Hair follicular keratinocyte (primary cell): ENCODE data around the gene DSPP. TPM values are rescaled to one million over a fixed set of nuclear protein-coding genes. Genes with fewer than 3 reads are reported as not detected.

Source experiments
- total RNA-seq: library from RNA; depleted of rRNA; stranded (reverse); fragments of >200 nt; gene quantifications from 2 replicates; pipeline ENCODE4 v1.2.3, GENCODE V29; 2015

DSPP gene
- not detected in 2 replicates for total RNA-seq

DNA sequence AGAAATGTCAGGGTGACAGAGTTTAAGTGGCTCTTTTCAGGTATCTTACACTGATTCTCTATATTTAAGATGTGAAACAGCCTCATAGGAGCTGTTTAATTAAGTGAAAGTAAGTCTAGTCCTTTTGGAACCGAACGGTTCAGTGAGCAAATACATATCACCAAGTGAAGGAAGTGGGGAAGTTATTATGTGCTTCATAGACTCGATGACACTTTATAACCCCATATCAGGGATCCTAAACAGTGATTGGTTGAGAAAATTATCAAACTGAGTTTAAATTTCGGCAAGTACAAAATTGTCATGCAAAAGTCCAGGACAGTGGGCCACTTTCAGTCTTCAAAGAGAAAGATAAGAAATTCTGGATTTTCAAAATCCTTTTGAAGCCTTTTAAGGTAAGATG, at the start of gene DSPP:
Gene DSPP, plus strand, starts transcription at position 301 of the 400 bp plus-strand sequence. CDS start 2,380 bp downstream, outside the sequence.

GRCh38 chr4:87649980-87650379, 41.7 kb downstream of the DSPP start, which contains the start of gene DMP1:
Gene DMP1, plus strand, starts transcription at chr4:87650280. Its CDS starts 6,213 bp downstream, at chr4:87656493.

Other genes starting within 250 kb of the DSPP start
- gene HSD17B11, start 217.3 kb upstream of the DSPP start, total RNA-seq, result 4.3 and 16.7 TPM in 2 replicates
- 11.6 and 13.0 TPM in 2 replicates for gene NUDT9, start 186.0 kb upstream of the DSPP start, total RNA-seq
- gene SPARCL1, start 79.2 kb upstream of the DSPP start, total RNA-seq, result not detected in 2 replicates
- not detected in 2 replicates for gene DMP1, start 41.8 kb downstream of the DSPP start, total RNA-seq
- gene IBSP, start 191.0 kb downstream of the DSPP start, total RNA-seq, result not detected in 2 replicates
- gene MEPE, start 224.4 kb downstream of the DSPP start, total RNA-seq, result not detected in 2 replicates